Memory B cell (primary cell): ENCODE measurements around the gene TECR.
A peak's percentile ranks its signal among the peaks of the same experiment; 100 is the strongest.

ENCODE experiments used
- ATAC-seq: fragments of 150-1000 bp; cut with Tn5 transposase; 2 replicates; pipeline ENCODE4 v1.10.0; 2021; ENCODE audit warnings: low read depth, mild to moderate bottlenecking, moderate library complexity
- DNase-seq, 2 donors: peaks; one replicate each; pipeline ENCODE4 v3.0.0; 2022; ENCODE audit warnings: low spot score in 2 of 2
- H3K27ac Mint-ChIP-seq: one replicate; pipeline ENCODE4 v1.8.0; 2022; ENCODE audit warnings: mild to moderate bottlenecking, moderate library complexity, mixed read lengths
- H3K27me3 Mint-ChIP-seq: one replicate; pipeline ENCODE4 v1.8.0; 2022; ENCODE audit warnings: mixed read lengths
- H3K36me3 Mint-ChIP-seq: one replicate; pipeline ENCODE4 v1.8.0; 2022; ENCODE audit warnings: mild to moderate bottlenecking, mixed read lengths
- H3K4me1 Mint-ChIP-seq: one replicate; pipeline ENCODE4 v1.8.0; 2022; ENCODE audit warnings: mixed read lengths
- H3K4me3 Mint-ChIP-seq: one replicate; pipeline ENCODE4 v1.8.0; 2022; ENCODE audit warnings: mild to moderate bottlenecking, moderate library complexity, mixed read lengths
- H3K9me3 Mint-ChIP-seq: one replicate; pipeline ENCODE4 v1.8.0; 2022; ENCODE audit warnings: mixed read lengths

TECR gene

DNA sequence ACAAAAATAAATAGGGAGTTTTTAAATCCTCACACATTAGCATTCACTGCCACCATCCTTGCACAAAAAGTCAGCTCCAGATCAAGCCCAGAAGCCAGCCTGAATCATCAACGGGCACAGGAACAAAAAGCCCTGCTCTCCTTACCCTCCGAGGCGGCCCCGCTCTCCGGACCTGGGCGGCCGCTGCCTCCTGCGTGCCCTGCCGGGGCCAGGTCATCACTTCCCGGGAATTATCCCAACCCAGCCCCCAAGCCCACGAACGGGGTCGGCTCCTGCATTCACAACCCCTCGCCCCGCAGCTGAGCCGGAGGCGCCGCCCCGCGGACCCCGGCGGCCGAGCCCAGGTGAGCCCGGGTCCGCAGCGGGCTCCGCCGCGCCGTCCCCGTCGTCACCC is 12.0 kb upstream of the TECR start:
- no peaks in the 10 kb centered on the region for H3K9me3 Mint-ChIP-seq
- ATAC-seq (no peak), DNase-seq (no peak)
- no peaks in the 10 kb centered on the region for H3K27me3 Mint-ChIP-seq
- peak overlapping the region; percentile 45 for H3K27ac Mint-ChIP-seq
- H3K4me3 Mint-ChIP-seq: peak overlapping the region; percentile 92
- peaks cover 29% of the 10 kb centered on the region for H3K4me1 Mint-ChIP-seq
- peaks cover 14% of the 10 kb centered on the region for H3K36me3 Mint-ChIP-seq

GRCh38 chr19:14517840-14518505 is 11.4 kb upstream of the TECR start, which contains the start of gene DNAJB1:
Gene DNAJB1 (minus strand): TSS chr19:14518397. CDS start chr19:14518349, 48 bp downstream.
- peaks cover 14% of the 10 kb centered on the region for H3K36me3 Mint-ChIP-seq
- H3K27me3 Mint-ChIP-seq: no peaks in the 10 kb centered on the region
- H3K27ac Mint-ChIP-seq: peak within 1 kb of the TSS; percentile 95
- H3K9me3 Mint-ChIP-seq: no peaks in the 10 kb centered on the region
- ATAC-seq (peak; percentile 50), DNase-seq (peak; percentile 62 to 73)
- H3K4me3 Mint-ChIP-seq: peak within 1 kb of the TSS; percentile 92
- peaks cover 34% of the 10 kb centered on the region for H3K4me1 Mint-ChIP-seq

- Mint-ChIP-seq H3K4me1 (peaks cover 34% of the 10 kb centered on the region), H3K27me3 (no peaks in the 10 kb centered on the region), H3K9me3 (no peaks in the 10 kb centered on the region), H3K4me3 (peak overlapping the region; percentile 55), H3K36me3 (peaks cover 14% of the 10 kb centered on the region), H3K27ac (peak overlapping the region; percentile 95)
- ATAC-seq: no peak
- no peak for DNase-seq
Observed at GRCh38 chr19:14519245-14519859, 10.0 kb upstream of the TECR start.

DNA sequence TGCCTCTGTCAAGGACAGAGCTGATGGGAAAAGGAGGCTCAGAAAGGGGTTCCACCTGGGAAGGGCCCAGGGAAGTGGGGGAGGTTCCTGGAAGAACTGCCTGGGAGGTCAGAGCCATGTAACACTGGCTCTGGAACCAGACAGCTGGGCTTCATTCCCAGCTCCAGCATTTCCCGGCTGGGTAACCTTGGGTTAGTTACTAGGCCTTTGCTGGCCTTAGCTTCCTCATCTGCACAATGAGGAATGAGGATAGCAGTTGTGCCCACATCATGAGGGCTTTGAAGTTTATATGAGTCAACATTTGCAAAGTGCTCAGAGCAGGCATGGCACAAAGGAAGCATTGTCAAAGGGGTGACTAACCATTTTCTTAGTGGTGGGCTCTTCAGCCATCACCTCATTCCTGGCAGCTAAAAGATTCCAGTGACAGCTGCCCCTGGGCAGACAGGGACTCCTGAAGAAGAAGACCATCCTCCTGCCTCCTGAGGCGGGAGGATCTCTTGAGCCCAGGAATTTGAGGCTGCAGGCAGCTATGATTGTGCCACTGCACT is 9.5 kb upstream of the TECR start:
- peaks cover 10% of the 10 kb centered on the region for H3K36me3 Mint-ChIP-seq
- peak overlapping the region; percentile 55 for H3K4me3 Mint-ChIP-seq
- peaks cover 30% of the 10 kb centered on the region for H3K4me1 Mint-ChIP-seq
- no peaks in the 10 kb centered on the region for H3K27me3 Mint-ChIP-seq
- no peak for DNase-seq
- ATAC-seq: no peak
- no peaks in the 10 kb centered on the region for H3K9me3 Mint-ChIP-seq
- peak overlapping the region; percentile 80 for H3K27ac Mint-ChIP-seq

DNA sequence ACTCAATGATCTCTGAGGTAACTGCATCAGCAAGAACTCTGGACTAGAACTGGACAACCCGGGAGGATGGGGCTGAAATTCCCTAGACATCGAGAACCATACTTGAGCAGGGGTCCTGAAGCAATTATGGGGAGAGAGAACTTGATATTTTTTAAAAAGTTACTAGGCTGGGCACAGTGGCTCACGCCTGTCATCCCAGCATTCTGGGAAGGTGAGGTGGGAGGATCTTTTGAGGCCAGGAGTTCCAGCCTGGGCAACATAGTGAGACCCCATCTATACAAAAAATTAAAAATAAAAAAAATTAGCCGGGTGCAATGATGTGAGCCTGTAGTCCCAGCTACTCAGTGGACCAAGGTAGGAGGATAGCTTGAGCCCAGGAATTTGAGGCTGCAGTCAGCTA is 8.9 kb upstream of the TECR start:
- no peak overlapping the region for H3K4me3 Mint-ChIP-seq
- H3K4me1 Mint-ChIP-seq: peaks cover 26% of the 10 kb centered on the region
- no peaks in the 10 kb centered on the region for H3K27me3 Mint-ChIP-seq
- peaks cover 6% of the 10 kb centered on the region for H3K36me3 Mint-ChIP-seq
- H3K27ac Mint-ChIP-seq: no peak overlapping the region
- DNase-seq (no peak), ATAC-seq (no peak)
- H3K9me3 Mint-ChIP-seq: no peaks in the 10 kb centered on the region

GRCh38 chr19:14525729-14526128 is 3.7 kb upstream of the TECR start:
- Mint-ChIP-seq H3K27me3 (no peaks in the 10 kb centered on the region), H3K27ac (no peak overlapping the region), H3K4me1 (peaks cover 15% of the 10 kb centered on the region), H3K9me3 (no peaks in the 10 kb centered on the region), H3K36me3 (no peaks in the 10 kb centered on the region), H3K4me3 (no peak overlapping the region)
- DNase-seq (no peak), ATAC-seq (no peak)

GRCh38 chr19:14526423-14526822 is 3.0 kb upstream of the TECR start:
- no peak for DNase-seq
- Mint-ChIP-seq H3K9me3 (no peaks in the 10 kb centered on the region), H3K27ac (no peak overlapping the region), H3K36me3 (no peaks in the 10 kb centered on the region), H3K4me3 (no peak overlapping the region), H3K27me3 (no peaks in the 10 kb centered on the region), H3K4me1 (peaks cover 16% of the 10 kb centered on the region)
- no peak for ATAC-seq

GRCh38 chr19:14528419-14529253 is 758 bp upstream of the TECR start:
- Mint-ChIP-seq H3K27me3 (no peaks in the 10 kb centered on the region), H3K4me1 (peaks cover 13% of the 10 kb centered on the region), H3K36me3 (no peaks in the 10 kb centered on the region), H3K27ac (peak overlapping the region; percentile 89), H3K9me3 (no peaks in the 10 kb centered on the region), H3K4me3 (peak overlapping the region; percentile 90)
- ATAC-seq: peak; percentile 6
- DNase-seq: no peak

DNA sequence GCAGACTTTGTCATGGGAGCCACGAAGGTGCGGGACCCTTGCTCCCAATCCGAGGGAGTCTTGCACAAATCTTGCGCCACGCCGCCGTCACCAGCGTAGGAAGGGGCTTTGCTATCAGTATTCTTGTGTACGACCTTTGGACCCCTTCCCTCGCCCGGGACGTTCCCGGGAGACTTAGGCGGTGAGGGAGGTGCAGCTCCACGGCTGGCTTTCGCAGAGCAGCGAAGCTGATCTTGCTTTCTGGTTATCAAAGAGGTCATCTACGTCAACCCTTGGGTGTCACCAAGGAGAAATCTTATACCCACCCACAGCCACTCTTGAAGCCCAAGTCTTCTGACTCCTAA is 583 bp downstream of the TECR start:
- H3K27ac Mint-ChIP-seq: peak overlapping the region; percentile 89
- ATAC-seq: no peak
- no peak for DNase-seq
- no peaks in the 10 kb centered on the region for H3K36me3 Mint-ChIP-seq
- H3K27me3 Mint-ChIP-seq: no peaks in the 10 kb centered on the region
- H3K4me1 Mint-ChIP-seq: peaks cover 13% of the 10 kb centered on the region
- no peaks in the 10 kb centered on the region for H3K9me3 Mint-ChIP-seq
- H3K4me3 Mint-ChIP-seq: peak overlapping the region; percentile 90

DNA sequence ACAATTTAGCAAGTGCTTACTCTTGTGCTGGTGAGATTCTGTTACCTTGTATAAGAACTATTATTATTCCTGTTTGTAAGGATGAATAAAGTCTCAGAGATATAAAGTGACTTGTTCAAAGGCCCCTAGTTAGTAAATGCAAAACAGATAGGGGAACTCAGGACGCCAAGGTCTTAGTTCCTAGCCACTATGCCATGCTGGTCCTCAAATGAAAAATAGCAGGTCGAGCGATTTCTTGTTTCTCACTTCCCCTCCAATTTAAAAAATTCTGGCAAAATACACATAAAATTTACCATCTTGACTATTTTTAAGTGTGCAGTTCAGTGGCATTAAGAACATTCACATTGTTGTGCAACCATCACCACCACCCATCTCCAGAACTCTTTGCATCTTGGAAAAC is 1.1 kb downstream of the TECR start:
- Mint-ChIP-seq H3K36me3 (no peaks in the 10 kb centered on the region), H3K27ac (no peak overlapping the region), H3K27me3 (no peaks in the 10 kb centered on the region), H3K4me3 (peak overlapping the region; percentile 37), H3K9me3 (no peaks in the 10 kb centered on the region), H3K4me1 (peaks cover 13% of the 10 kb centered on the region)
- no peak for DNase-seq
- no peak for ATAC-seq

GRCh38 chr19:14533450-14533849 is 4.1 kb downstream of the TECR start:
- no peak for DNase-seq
- no peaks in the 10 kb centered on the region for H3K36me3 Mint-ChIP-seq
- ATAC-seq: no peak
- no peak overlapping the region for H3K4me3 Mint-ChIP-seq
- H3K27ac Mint-ChIP-seq: no peak overlapping the region
- H3K27me3 Mint-ChIP-seq: no peaks in the 10 kb centered on the region
- no peaks in the 10 kb centered on the region for H3K9me3 Mint-ChIP-seq
- peaks cover 20% of the 10 kb centered on the region for H3K4me1 Mint-ChIP-seq

GRCh38 chr19:14536926-14537692 is 7.7 kb downstream of the TECR start:
- no peak for ATAC-seq
- peaks cover 19% of the 10 kb centered on the region for H3K4me1 Mint-ChIP-seq

DNA sequence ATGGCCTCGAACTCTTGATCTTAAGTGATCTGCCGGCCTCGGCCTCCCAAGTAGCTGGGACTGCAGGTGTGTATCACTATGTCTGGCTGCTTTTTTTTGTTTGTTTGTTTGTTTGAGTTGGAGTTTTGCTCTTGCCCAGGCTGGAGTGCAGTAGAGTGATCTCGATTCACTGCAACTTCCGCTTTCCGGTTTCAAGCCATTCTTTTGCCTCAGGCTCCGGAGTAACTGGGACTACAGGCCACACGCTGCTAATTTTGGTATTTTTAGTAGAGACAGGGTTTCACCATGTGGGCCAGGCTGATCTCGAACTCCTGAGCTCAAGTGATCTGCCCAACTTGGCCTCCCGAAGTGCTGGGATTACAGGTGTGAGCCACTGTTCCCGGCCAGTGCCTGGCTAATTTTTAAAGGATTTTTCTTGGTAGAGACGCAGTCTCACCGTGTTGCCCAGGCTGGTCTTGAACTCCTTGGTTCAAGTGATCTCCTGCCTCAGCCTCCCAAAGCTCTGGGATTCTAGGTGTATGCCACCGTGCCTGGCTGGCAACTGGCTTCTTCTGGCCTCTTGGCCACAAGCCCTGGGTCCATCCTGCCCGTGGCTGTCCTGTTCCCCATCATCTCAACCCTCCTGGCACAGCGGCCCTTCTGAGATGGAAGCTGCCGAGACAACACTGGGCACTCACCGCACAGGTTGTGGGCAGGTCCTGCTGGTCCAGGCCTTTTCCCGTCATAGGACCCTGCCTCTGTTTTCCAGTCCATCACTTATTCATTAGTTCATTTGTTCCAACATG is 11.5 kb downstream of the TECR start:
- ATAC-seq (no peak), DNase-seq (no peak)
- peaks cover 3% of the 10 kb centered on the region for H3K36me3 Mint-ChIP-seq
- H3K27me3 Mint-ChIP-seq: no peaks in the 10 kb centered on the region
- H3K9me3 Mint-ChIP-seq: no peaks in the 10 kb centered on the region
- peaks cover 19% of the 10 kb centered on the region for H3K4me1 Mint-ChIP-seq
- H3K27ac Mint-ChIP-seq: no peak overlapping the region
- no peak overlapping the region for H3K4me3 Mint-ChIP-seq

More at GRCh38 chr19:14536926-14537692, 7.7 kb downstream of the TECR start:
- Mint-ChIP-seq H3K9me3 (no peaks in the 10 kb centered on the region), H3K27ac (no peak overlapping the region), H3K36me3 (peaks cover 3% of the 10 kb centered on the region), H3K4me3 (no peak overlapping the region), H3K27me3 (no peaks in the 10 kb centered on the region)
- no peak for DNase-seq
